Measurements from ENCODE around the gene EXOSC5.

The EXOSC5 gene

DNA sequence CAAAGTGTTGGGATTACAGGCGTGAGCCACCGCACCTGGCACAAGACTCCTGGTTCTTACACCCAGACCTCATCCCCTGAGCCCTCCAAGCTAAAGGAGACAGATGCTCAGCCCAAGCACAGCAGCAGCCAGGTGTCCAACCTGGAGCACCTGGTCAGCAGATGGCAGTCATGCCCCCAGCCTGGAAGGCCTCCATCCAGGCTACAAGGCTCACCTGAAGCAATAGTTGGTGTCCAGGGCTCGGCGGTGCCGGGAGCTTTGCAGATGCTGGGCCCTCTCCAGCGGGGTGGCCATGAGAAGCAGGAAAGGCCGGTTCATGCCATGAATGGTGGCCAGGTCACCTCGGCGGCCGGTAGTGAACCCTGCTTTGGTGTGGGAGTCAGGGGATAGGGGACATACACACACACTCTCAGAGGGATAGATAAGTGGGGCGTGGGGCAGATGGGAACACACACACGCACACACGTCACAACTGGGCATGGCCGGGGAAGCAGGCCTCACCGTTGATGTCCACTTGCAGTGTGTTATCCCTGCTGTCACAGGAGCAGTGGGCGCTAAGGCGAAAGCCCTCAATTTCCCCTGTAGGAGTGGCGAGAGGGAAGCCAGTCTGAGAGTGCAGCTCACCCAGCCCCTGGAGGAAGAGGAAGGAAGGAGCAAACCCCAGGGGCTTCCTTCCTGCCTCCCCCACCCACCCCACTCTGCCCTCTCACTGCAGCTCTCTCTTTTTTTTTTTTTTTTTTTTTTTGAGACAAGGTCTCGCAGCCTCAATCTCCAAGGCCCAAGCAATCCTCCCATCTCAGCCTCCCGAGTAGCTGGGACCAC is 55.3 kb downstream of the EXOSC5 start:
- no peak for DNase-seq (ENCODE audit: low spot score)

GRCh38 chr19:41339936-41340335 is 57.2 kb downstream of the EXOSC5 start:
- DNase-seq (ENCODE audit: low spot score): peak; percentile 45

All from AG20443 (cell line).